Measurements from ENCODE around the gene CLK2.

Gene CLK2

GRCh38 chr1:155304558-155305063, 31.3 kb upstream of the CLK2 start:
- TF ChIP-seq YY1 (IDR thresholded peaks at IDR 0.05; ENCODE audit: low read depth) (no peak), RAD21 (IDR thresholded peaks at IDR 0.05; ENCODE audit: low read depth) (no peak), CEBPB (IDR thresholded peaks at IDR 0.05) (no peak), FOXM1 (IDR thresholded peaks at IDR 0.05; ENCODE audit: borderline replicate concordance, low read depth) (no peak), ZBTB7A (IDR thresholded peaks at IDR 0.05; ENCODE audit: low read depth) (no peak), EGR1 (IDR thresholded peaks at IDR 0.05) (no peak), EP300 (IDR thresholded peaks at IDR 0.05; ENCODE audit: borderline replicate concordance) (no peak)

GRCh38 chr1:155301342-155301841, 28.1 kb upstream of the CLK2 start, which contains the start of gene PKLR:
Gene PKLR (minus strand): TSS chr1:155301438. CDS start chr1:155301395, 43 bp downstream.
- TF ChIP-seq ZBTB7A (IDR thresholded peaks at IDR 0.05; ENCODE audit: low read depth) (no peak), TEAD4 (IDR thresholded peaks at IDR 0.05) (no peak)

DNA sequence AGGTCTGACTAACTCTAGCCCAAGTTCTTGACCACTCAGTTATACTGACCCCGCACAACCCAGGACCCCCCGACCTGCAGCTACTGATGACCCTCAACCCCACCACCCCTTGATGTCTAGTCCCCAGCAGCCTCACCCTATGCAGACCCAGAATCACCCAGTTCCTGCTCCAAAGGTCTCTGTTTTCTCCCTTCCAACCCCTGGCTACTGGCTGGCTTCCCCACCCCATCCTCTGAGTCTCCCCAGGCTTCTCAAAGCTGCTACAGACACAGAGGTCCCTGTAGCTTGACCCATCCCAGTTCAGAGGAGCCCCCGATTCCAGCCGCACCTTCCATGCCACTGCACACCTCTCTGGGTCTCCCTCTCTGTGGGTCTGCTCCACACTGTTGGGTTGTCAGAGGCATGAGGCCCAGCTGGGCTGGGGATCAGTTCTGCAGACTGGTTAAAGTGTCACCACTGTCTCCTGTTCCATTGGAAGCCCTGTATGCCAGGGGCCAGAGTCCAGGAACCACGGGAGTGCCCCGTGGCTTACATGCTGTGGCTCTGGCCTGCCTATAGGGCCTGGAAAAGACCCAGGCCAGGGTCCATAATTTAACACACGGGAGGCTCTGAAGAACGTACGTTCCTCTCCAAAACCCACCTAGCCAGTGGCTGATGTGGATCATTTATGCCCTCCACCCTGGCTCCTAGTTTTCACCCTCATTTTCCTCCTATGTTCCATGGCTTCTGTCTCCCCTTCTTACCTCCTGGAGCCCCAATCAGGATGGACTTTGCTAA, 27.4 kb upstream of the CLK2 start:
- TF ChIP-seq YY1 (IDR thresholded peaks at IDR 0.05; ENCODE audit: low read depth) (no peak), EP300 (IDR thresholded peaks at IDR 0.05; ENCODE audit: borderline replicate concordance) (no peak)

- TF ChIP-seq NFIC (IDR thresholded peaks at IDR 0.05) (no peak), TAF1 (IDR thresholded peaks at IDR 0.05; ENCODE audit: low read depth) (no peak), EGR1 (IDR thresholded peaks at IDR 0.05) (no peak), ZBTB7A (IDR thresholded peaks at IDR 0.05; ENCODE audit: low read depth) (no peak), CREB1 (IDR thresholded peaks at IDR 0.05; ENCODE audit: low read depth) (no peak), YY1 (IDR thresholded peaks at IDR 0.05; ENCODE audit: low read depth) (no peak), FOXM1 (IDR thresholded peaks at IDR 0.05; ENCODE audit: borderline replicate concordance, low read depth) (no peak), TEAD4 (IDR thresholded peaks at IDR 0.05) (no peak), RAD21 (IDR thresholded peaks at IDR 0.05; ENCODE audit: low read depth) (no peak), TCF12 (IDR thresholded peaks at IDR 0.05; ENCODE audit: low read depth) (no peak), EP300 (IDR thresholded peaks at IDR 0.05; ENCODE audit: borderline replicate concordance) (no peak), CEBPB (IDR thresholded peaks at IDR 0.05) (no peak)
- TF ChIP-seq, protein P1, sequence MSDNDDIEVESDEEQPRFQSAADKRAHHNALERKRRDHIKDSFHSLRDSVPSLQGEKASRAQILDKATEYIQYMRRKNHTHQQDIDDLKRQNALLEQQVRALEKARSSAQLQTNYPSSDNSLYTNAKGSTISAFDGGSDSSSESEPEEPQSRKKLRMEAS (IDR thresholded peaks at IDR 0.05), result no peak
- TF ChIP-seq, protein P2, sequence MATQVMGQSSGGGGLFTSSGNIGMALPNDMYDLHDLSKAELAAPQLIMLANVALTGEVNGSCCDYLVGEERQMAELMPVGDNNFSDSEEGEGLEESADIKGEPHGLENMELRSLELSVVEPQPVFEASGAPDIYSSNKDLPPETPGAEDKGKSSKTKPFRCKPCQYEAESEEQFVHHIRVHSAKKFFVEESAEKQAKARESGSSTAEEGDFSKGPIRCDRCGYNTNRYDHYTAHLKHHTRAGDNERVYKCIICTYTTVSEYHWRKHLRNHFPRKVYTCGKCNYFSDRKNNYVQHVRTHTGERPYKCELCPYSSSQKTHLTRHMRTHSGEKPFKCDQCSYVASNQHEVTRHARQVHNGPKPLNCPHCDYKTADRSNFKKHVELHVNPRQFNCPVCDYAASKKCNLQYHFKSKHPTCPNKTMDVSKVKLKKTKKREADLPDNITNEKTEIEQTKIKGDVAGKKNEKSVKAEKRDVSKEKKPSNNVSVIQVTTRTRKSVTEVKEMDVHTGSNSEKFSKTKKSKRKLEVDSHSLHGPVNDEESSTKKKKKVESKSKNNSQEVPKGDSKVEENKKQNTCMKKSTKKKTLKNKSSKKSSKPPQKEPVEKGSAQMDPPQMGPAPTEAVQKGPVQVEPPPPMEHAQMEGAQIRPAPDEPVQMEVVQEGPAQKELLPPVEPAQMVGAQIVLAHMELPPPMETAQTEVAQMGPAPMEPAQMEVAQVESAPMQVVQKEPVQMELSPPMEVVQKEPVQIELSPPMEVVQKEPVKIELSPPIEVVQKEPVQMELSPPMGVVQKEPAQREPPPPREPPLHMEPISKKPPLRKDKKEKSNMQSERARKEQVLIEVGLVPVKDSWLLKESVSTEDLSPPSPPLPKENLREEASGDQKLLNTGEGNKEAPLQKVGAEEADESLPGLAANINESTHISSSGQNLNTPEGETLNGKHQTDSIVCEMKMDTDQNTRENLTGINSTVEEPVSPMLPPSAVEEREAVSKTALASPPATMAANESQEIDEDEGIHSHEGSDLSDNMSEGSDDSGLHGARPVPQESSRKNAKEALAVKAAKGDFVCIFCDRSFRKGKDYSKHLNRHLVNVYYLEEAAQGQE (IDR thresholded peaks at IDR 0.05; ENCODE audit: low read depth), result no peak
These were observed 26.7 kb upstream of the CLK2 start for GRCh38 chr1:155300024-155300423.

DNA sequence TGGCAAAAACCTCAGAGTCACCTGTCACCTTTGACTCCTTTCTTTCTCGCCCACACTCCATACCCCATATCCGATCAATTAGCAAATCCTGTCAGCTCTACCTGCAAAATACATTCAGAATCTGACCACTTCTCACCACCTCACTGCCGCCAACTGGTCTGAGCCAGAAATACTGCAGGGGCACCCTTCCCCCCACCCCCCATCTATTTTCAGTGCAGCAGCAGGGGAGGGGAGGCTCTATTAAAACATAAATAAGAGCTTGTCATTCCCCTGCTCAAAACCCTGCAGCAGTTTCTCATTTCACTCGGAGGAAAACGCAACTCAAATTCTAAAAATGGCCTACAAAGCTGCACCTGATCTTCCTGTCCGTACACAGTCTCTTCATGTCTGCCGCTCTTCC, 24.1 kb upstream of the CLK2 start:
- TF ChIP-seq RAD21 (IDR thresholded peaks at IDR 0.05; ENCODE audit: low read depth) (no peak), EP300 (IDR thresholded peaks at IDR 0.05; ENCODE audit: borderline replicate concordance) (no peak), FOXM1 (IDR thresholded peaks at IDR 0.05; ENCODE audit: borderline replicate concordance, low read depth) (no peak), YY1 (IDR thresholded peaks at IDR 0.05; ENCODE audit: low read depth) (no peak), TEAD4 (IDR thresholded peaks at IDR 0.05) (no peak), USF1 (IDR thresholded peaks at IDR 0.05) (no peak), CREB1 (IDR thresholded peaks at IDR 0.05; ENCODE audit: low read depth) (no peak), CEBPB (IDR thresholded peaks at IDR 0.05) (no peak), ZBTB7A (IDR thresholded peaks at IDR 0.05; ENCODE audit: low read depth) (no peak)
- TF ChIP-seq, protein P1 (IDR thresholded peaks at IDR 0.05), result no peak

DNA sequence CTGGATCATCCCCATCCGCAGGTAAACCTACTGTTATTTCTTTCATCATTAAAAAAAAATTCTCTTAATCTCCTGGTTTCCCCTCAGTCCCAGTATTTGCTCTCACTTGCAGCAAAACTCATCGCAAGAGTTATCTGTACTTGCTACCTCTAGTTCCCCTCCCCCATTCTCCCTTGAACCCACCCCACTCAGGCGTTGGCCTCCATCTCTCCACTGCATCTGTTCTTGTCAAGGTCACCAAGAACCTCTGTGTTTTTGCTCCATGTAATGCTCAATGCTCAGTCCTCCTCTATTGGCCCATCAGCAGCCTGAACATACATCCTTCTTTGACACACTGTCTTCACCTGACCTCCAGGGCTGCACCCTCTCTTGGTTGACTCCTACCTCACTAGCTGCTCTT, 23.4 kb upstream of the CLK2 start:
- TF ChIP-seq RAD21 (IDR thresholded peaks at IDR 0.05; ENCODE audit: low read depth), result no peak
- TF ChIP-seq EGR1 (IDR thresholded peaks at IDR 0.05), result no peak
- no peak for TF ChIP-seq NFIC (IDR thresholded peaks at IDR 0.05)
- TF ChIP-seq USF1 (IDR thresholded peaks at IDR 0.05), result no peak
- no peak for TF ChIP-seq EP300 (IDR thresholded peaks at IDR 0.05; ENCODE audit: borderline replicate concordance)
- TF ChIP-seq FOXM1 (IDR thresholded peaks at IDR 0.05; ENCODE audit: borderline replicate concordance, low read depth), result no peak
- no peak for TF ChIP-seq ZBTB7A (IDR thresholded peaks at IDR 0.05; ENCODE audit: low read depth)
- no peak for TF ChIP-seq TAF1 (IDR thresholded peaks at IDR 0.05; ENCODE audit: low read depth)

DNA sequence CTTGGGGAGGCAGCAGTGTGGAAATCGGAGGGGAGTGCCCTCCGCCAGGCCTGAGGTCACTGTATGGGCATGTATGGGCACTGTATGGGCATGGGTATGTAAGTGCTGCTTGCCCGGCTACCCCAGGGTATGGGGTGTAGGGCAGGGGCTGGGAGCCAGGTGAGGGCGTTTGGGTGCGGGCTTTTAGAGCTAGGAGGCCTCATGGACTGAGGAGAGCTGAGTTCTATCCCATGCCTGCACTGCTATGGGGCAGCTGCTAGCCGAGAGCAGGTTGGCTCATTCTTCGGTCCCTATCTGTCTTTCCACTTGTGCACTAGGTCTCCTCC, 22.6 kb upstream of the CLK2 start:
- no peak for TF ChIP-seq NFIC (IDR thresholded peaks at IDR 0.05)
- TF ChIP-seq EP300 (IDR thresholded peaks at IDR 0.05; ENCODE audit: borderline replicate concordance), result no peak
- no peak for TF ChIP-seq TAF1 (IDR thresholded peaks at IDR 0.05; ENCODE audit: low read depth)
- TF ChIP-seq RAD21 (IDR thresholded peaks at IDR 0.05; ENCODE audit: low read depth), result no peak
- no peak for TF ChIP-seq FOXM1 (IDR thresholded peaks at IDR 0.05; ENCODE audit: borderline replicate concordance, low read depth)
- TF ChIP-seq, protein P2 (IDR thresholded peaks at IDR 0.05; ENCODE audit: low read depth), result no peak
- TF ChIP-seq CREB1 (IDR thresholded peaks at IDR 0.05; ENCODE audit: low read depth), result no peak
- TF ChIP-seq USF1 (IDR thresholded peaks at IDR 0.05), result no peak
- TF ChIP-seq CEBPB (IDR thresholded peaks at IDR 0.05), result no peak
- no peak for TF ChIP-seq TEAD4 (IDR thresholded peaks at IDR 0.05)
- no peak for TF ChIP-seq TCF12 (IDR thresholded peaks at IDR 0.05; ENCODE audit: low read depth)
- TF ChIP-seq, protein P1 (IDR thresholded peaks at IDR 0.05), result no peak
- TF ChIP-seq YY1 (IDR thresholded peaks at IDR 0.05; ENCODE audit: low read depth), result no peak
- TF ChIP-seq EGR1 (IDR thresholded peaks at IDR 0.05), result no peak
- TF ChIP-seq ZBTB7A (IDR thresholded peaks at IDR 0.05; ENCODE audit: low read depth), result no peak

Data from Ishikawa (cell line).